ES-I3 (cell line): ENCODE results near the gene HBG1.

Source experiments
- H3K36me3 ChIP-seq: 2 replicates; pipeline ENCODE4 v1.6.1; 2013; ENCODE audit warnings: mild to moderate bottlenecking, low read length, control low read depth, moderate library complexity; ENCODE audit not compliant: insufficient read depth
- H3K4me1 ChIP-seq: 2 replicates; pipeline ENCODE4 v1.6.1; 2013; ENCODE audit warnings: mild to moderate bottlenecking, control low read depth, low read length; ENCODE audit not compliant: insufficient read depth
- H3K9ac ChIP-seq: 2 replicates; pipeline ENCODE4 v1.6.1; 2013; ENCODE audit warnings: low read depth, mild to moderate bottlenecking, low read length, moderate library complexity
- H3K9me3 ChIP-seq: 2 replicates; pipeline ENCODE4 v1.6.1; 2013; ENCODE audit warnings: mild to moderate bottlenecking, low read length, moderate library complexity; ENCODE audit not compliant: control insufficient read depth, insufficient read depth

The HBG1 gene

GRCh38 chr11:5203366-5203765 is 46.3 kb downstream of the HBG1 start:
- no peak overlapping the region for H3K9ac ChIP-seq
- H3K4me1 ChIP-seq: no peaks in the 10 kb centered on the region
- no peaks in the 10 kb centered on the region for H3K9me3 ChIP-seq
- no peaks in the 10 kb centered on the region for H3K36me3 ChIP-seq

GRCh38 chr11:5200582-5200981 is 49.1 kb downstream of the HBG1 start, which contains the start of gene OR51V1:
TSS of gene OR51V1 (minus strand) at chr11:5200682. CDS start at chr11:5200682, 0 bp downstream.
- no peaks in the 10 kb centered on the region for H3K36me3 ChIP-seq
- no peaks in the 10 kb centered on the region for H3K9me3 ChIP-seq
- H3K4me1 ChIP-seq: no peaks in the 10 kb centered on the region; the same call in 1 of the 2 replicates
- H3K9ac ChIP-seq: no peak within 1 kb of the TSS

- Histone ChIP-seq H3K9me3 (no peaks in the 10 kb centered on the region), H3K36me3 (no peaks in the 10 kb centered on the region), H3K4me1 (no peaks in the 10 kb centered on the region; the same call in 1 of the 2 replicates), H3K9ac (no peak overlapping the region)
Measured at GRCh38 chr11:5198285-5198684, 51.4 kb downstream of the HBG1 start.
